SK-N-MC (cell line): ENCODE data around the gene BARHL2.
A peak's percentile ranks its signal among the peaks of the same experiment; 100 is the strongest.

Source experiments
- DNase-seq: peaks from one replicate; pipeline ENCODE4 v3.0.0-alpha.2; 2011; ENCODE audit warnings: low read depth, low spot score
- H3K27ac ChIP-seq: fragments of 200-600 bp; sonication (generic); 2 replicates; pipeline ENCODE4 v1.5.1; 2016; ENCODE audit warnings: mixed run types
- H3K36me3 ChIP-seq: fragments of 200-600 bp; sonication (generic); 2 replicates; pipeline ENCODE4 v1.6.1; 2017; ENCODE audit warnings: antibody characterized with exemption, low read length, mixed read lengths; ENCODE audit not compliant: insufficient read depth
- H3K4me3 ChIP-seq: fragments of 200-600 bp; sonication (generic); 2 replicates; pipeline ENCODE4 v1.5.1; 2016
- H3K9ac ChIP-seq: fragments of 200-600 bp; sonication (generic); 2 replicates; pipeline ENCODE4 v1.8.0; 2017; ENCODE audit warnings: mixed run types, mixed read lengths; ENCODE audit not compliant: insufficient read length
- H3K9me3 ChIP-seq: fragments of 200-600 bp; sonication (generic); 2 replicates; pipeline ENCODE4 v1.6.1; 2017; ENCODE audit warnings: low read depth, mild to moderate bottlenecking, antibody characterized with exemption, low read length, moderate library complexity, mixed read lengths
- EZH2 ChIP-seq: fragments of 200-600 bp; sonication (generic); IDR thresholded peaks from one replicate; pipeline ENCODE4 v1.6.1; 2017; ENCODE audit warnings: antibody characterized with exemption
- FOXP2 ChIP-seq: optimal IDR thresholded peaks from 2 replicates; pipeline ENCODE3; 2011; ENCODE audit warnings: mild to moderate bottlenecking, moderate library complexity; ENCODE audit not compliant: insufficient read depth; ENCODE audit errors: extremely low read length, control extremely low read depth
- POLR2AphosphoS5 ChIP-seq: IDR thresholded peaks from 2 replicates; pipeline ENCODE4 v1.6.1; 2012; ENCODE audit warnings: mild to moderate bottlenecking, low read depth, low read length, borderline replicate concordance

Gene BARHL2

DNA sequence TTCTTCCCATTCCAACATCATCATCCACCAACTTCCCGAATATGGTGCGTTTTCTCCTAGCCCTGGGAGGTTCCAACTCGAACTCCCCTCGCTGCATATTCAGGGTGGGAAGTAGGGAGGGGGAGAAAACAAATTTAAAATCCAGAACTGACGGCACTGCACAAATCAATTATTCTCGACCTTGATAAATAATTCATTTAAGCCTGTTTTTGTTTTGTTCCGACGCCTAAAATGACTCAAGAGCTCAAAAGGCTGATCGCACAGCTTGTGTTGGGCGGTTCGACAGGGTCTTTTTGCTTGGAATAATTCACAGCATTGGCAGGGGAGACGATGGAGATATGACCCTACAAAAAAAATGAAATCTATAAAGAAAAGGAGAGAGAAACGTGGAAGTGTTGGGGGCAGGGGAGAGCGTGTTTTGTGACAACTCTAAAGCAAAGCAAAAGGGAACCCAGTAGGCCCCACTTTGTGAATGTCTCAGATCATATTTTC is 3.1 kb upstream of the BARHL2 start:
- Histone ChIP-seq H3K9me3 (no peaks in the 10 kb centered on the region), H3K9ac (no peak overlapping the region), H3K27ac (no peak overlapping the region), H3K36me3 (no peaks in the 10 kb centered on the region), H3K4me3 (no peak overlapping the region)
- no peak for DNase-seq
- TF ChIP-seq FOXP2, result no peak
- TF ChIP-seq POLR2AphosphoS5, result no peak
- TF ChIP-seq EZH2, result no peak

DNA sequence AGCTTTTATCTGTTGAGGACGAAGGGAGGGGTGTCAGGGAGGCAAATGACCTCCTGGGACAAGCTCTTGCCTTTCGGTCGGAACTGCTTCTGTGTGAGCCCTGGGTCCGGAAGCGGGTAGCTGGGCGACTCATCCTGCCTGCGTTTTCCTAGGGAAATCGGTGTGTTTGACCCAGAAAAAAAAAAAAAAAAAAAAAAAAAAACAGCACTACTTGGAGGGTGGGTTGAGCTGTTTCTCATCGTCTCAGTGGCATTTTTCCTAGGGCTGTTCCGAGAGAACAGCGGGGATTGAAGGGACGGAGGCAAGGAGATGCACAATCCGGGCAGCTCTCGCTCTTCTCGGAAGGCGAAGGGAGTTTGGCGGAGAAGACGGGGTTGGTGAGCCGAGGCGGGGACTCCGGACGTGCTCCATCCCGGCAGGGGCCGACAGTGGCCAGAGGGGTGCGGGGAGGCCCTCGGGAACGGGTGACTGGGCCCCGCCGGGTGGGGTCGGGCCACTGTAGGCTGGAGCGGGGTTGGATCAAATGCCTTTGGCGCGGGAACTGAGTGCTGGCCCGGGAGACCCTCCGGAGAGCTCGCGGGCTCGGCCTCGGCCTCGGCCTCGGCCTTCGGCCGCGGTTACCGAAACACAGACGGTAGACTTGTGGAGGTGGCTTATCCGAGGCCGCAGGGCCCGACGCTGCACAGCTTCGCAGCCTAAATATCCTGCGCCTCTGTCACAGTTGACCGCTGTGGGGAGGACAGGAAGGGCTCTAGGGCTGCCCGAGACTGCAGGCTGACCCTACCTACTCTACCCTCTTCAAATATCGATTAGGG is 2.4 kb upstream of the BARHL2 start:
- Histone ChIP-seq H3K27ac (no peak overlapping the region), H3K9ac (no peak overlapping the region), H3K9me3 (no peaks in the 10 kb centered on the region), H3K36me3 (no peaks in the 10 kb centered on the region), H3K4me3 (no peak overlapping the region)
- no peak for DNase-seq
- TF ChIP-seq POLR2AphosphoS5, result no peak
- no peak for TF ChIP-seq EZH2

DNA sequence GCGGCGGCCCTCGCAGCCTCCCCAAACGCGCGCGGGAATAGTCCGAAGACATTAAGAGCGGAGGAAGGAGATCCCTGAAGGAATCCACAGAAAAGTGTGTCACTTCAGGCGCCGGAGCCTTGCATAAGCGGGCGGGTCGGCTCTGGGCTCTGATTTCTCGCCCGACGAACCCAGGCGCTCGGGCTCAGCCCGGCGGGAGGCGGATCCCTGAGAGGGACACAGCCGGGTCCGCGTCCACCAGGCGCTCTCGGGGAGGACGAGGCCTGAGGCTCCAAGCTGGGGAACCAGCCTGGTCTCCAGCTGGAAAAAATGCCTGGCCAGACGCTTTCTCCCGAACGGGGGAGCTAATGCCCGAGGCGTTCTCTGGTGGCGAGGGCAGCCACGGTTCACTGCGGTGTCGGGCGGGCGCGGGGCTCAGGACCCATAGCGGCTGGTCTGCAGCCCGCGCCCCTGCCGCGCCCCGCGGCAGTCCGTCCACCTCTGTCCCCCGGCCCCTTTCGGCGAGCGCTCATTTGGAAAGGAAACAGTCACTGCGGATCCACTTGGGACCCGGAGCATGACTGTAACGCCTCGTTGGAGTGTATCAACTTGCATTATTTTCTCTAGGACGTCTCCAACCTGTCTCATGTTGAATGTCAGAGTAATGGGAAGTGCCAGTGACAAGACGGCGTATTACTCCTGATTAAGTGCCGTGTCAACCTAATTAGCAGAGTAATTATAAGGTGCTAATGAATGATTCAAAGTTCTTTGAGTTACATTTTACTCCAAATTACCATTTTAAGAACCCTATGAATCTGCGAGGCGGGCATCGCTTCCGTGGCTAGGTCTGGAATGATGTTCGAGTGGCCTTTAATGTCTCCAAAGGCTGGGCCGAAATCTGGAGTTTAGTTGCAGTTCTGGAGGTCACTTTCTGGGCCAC is 1.6 kb upstream of the BARHL2 start:
- TF ChIP-seq EZH2, result no peak
- no peak for TF ChIP-seq POLR2AphosphoS5
- TF ChIP-seq FOXP2, result no peak
- Histone ChIP-seq H3K4me3 (peak overlapping the region; percentile 88), H3K27ac (no peak overlapping the region), H3K9me3 (no peaks in the 10 kb centered on the region), H3K36me3 (no peaks in the 10 kb centered on the region; the same call in 1 of the 2 replicates), H3K9ac (peak overlapping the region; percentile 48)
- no peak for DNase-seq

DNA sequence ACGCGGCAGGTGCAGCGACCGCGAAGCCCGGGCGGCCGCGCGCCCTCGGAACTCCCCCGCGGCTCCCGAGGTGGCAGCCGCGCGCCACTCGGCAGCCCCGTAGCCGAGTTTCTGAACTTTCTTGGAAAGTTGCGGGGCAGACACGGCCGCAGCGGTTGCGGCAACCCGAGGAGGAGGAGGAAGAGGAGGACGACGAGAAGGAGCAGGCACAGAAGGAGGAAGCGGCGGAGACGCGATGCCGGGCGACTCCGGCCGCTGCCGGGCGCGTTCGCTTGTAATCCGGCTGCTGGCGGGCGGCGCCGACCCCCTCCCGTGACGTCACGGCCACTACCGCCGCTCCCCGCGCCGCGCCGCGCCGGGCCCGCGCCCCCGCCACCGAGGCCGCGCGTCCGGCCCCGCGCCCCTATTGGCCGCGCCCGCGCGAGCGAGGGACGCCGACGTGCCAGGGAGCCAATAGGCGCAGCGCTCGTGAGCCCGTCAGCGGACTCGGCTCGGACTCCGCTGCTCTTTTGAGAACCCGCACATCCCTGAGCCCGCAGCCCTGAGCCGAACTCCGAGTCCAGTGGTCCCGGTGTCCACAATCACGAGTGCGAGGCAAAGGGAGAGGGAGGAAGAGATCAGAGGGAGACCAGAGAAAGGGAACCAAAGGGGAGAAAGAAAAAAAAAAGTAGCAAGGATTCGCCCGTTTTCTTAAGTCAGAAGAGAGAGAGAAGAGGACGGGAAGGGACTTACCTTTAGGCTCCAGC is 736 bp upstream of the BARHL2 start:
- H3K9ac ChIP-seq, result peak overlapping the region; percentile 76
- no peaks in the 10 kb centered on the region for H3K9me3 ChIP-seq
- no peaks in the 10 kb centered on the region; the same call in 1 of the 2 replicates for H3K36me3 ChIP-seq
- DNase-seq, result no peak
- TF ChIP-seq POLR2AphosphoS5 (peak; percentile 51; the same call in 1 of the 2 replicates), EZH2 (no peak)
- peak overlapping the region; percentile 88 for H3K4me3 ChIP-seq
- H3K27ac ChIP-seq, result no peak overlapping the region

DNA sequence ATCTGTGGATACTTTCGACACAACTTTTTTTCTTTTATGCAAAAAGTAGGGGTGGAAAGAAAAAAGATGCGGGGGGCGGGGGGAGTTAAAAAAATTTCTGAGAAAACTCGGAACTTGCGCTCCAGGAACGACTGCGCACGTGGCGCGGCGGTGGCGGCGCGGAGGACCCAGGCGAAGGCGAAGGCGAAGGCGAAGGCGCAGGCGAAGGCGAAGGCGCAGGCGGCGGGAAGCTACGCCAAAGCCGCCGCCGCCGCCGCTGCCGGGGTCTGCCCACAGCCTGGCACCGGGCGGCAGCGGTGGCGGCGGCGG is 208 bp upstream of the BARHL2 start:
- Histone ChIP-seq H3K27ac (no peak overlapping the region), H3K36me3 (no peaks in the 10 kb centered on the region; the same call in 1 of the 2 replicates), H3K9ac (peak overlapping the region; percentile 76), H3K4me3 (peak overlapping the region; percentile 88), H3K9me3 (no peaks in the 10 kb centered on the region)
- TF ChIP-seq POLR2AphosphoS5 (no peak), FOXP2 (no peak), EZH2 (no peak)
- DNase-seq, result no peak

DNA sequence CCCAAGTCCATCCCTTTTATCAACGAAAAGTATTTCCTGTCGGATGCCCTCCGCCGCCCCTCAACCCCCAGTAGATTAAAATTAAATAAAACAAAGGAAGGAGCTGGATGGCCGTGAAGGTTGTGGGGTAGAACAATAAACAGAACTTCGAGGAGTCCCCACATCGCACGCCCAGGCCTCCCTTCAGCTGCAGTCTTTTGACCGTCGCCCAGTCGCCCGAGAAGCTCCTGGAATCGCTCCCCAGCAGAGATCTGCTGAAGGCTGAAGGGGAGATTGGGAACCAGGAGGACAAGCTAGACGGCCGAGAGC is 905 bp downstream of the BARHL2 start:
- Histone ChIP-seq H3K36me3 (no peaks in the 10 kb centered on the region; the same call in 1 of the 2 replicates), H3K27ac (no peak overlapping the region), H3K4me3 (peak overlapping the region; percentile 88), H3K9ac (peak overlapping the region; percentile 76), H3K9me3 (no peaks in the 10 kb centered on the region)
- TF ChIP-seq FOXP2 (no peak), EZH2 (no peak), POLR2AphosphoS5 (no peak)
- DNase-seq, result no peak

DNA sequence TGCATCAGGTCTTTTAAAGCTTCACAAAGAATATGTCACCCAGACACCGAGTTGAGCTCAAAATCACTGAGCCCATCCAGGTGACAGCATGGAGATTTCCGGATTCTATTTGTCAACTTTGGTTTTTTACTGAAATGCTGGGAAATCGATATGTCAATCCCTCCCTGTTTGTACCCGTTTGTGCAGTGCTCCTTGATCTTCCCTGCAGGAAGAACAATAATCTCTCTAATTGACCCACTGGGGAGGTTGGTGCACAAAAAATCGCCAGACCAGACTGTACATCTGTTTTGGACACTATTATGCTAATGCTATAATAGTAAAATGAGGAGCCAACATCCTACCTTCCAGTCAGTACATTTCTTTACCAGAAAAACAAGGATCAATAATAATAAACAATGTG is 1.8 kb downstream of the BARHL2 start:
- H3K4me3 ChIP-seq, result peak overlapping the region; percentile 88

DNA sequence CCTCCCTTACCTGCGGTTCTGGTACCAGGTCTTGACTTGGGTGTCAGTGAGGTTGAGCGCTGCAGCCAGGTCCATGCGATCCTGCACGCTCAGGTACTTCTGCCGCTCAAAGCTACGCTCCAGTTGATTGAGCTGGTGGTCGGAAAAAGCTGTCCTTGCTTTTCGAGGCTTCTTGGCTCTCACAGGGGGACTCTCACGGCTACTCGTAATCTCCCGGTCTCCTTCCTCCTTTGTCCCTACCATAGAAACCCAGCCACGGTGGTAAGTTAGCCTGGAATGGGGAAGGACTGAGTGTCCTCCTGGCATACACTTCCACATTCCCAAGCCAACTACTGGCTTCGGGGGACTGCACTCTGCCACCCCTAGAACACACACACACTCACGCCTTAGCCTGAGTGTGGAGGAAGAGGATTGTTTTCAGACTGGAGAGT is 2.6 kb downstream of the BARHL2 start:
- TF ChIP-seq POLR2AphosphoS5 (no peak), EZH2 (no peak), FOXP2 (no peak)
- Histone ChIP-seq H3K27ac (no peak overlapping the region), H3K9me3 (no peaks in the 10 kb centered on the region), H3K36me3 (no peaks in the 10 kb centered on the region; the same call in 1 of the 2 replicates), H3K9ac (no peak overlapping the region), H3K4me3 (peak overlapping the region; percentile 88; the same call in 1 of the 2 replicates)
- no peak for DNase-seq

More for the DNA sequence above, 1.8 kb downstream of the BARHL2 start:
- Histone ChIP-seq H3K9ac (peak overlapping the region; percentile 76), H3K27ac (no peak overlapping the region), H3K36me3 (no peaks in the 10 kb centered on the region; the same call in 1 of the 2 replicates), H3K9me3 (no peaks in the 10 kb centered on the region)
- no peak for TF ChIP-seq FOXP2
- TF ChIP-seq POLR2AphosphoS5, result no peak
- TF ChIP-seq EZH2, result no peak
- DNase-seq, result no peak
